GM18951 (cell line): ENCODE results near the gene AIG1.

Experiments
- POLR2A ChIP-seq: IDR thresholded peaks from 4 replicates; pipeline ENCODE4 v1.6.1; 2011; ENCODE audit warnings: mild to moderate bottlenecking; ENCODE audit not compliant: insufficient read length, insufficient read depth; ENCODE audit errors: extremely low read depth
- in situ Hi-C: fragments of 300-500 bp; cut with MboI; formaldehyde crosslinking; loops from one replicate; pipeline ENCODE4 v1.12.0; 2022; ENCODE audit warnings: low sequenced_read_pairs, mixed read lengths, inconsistent platforms; ENCODE audit not compliant: unreplicated experiment

The AIG1 gene

DNA sequence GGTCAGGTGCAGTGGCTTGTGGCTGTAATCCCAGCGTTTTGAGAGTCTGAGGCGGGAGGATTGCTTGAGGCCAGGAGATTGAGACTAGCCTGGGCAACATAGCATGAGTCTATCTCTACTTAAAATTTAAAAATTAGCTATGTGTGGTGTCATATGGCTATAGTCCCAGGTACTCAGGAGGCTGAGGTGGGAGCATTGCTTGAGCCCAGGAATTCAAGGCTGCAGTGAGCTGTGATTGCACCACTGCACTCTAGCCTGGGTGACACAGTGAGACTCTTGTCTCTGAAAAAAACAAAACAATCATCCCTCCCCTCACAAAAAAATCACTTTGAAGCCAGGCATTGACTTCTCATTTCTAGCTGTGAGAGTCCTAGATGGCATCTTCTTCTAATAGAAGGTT is 32.1 kb downstream of the AIG1 start:
- TF ChIP-seq POLR2A: no peak
- in situ Hi-C loops: no loop called here

DNA sequence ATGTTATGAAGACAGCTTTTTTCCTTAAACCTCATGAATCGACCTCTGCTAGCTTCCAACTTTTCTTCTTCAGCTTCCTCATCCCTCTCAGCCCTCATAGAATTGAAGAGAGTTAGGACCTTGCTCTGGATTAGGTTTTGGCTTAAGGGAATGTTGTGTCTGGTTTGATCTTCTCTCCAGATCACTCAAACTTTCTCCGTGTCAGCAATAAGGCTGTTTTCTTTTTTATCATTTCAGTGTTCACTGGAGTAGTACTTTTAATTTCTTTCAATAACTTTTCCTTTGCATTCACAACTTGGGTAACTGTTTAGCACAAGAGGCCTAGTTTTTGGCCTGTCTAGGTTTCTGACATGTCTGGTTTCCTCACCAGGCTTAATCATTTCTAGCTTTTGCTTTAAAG is 32.6 kb downstream of the AIG1 start:
- no peak for TF ChIP-seq POLR2A
- in situ Hi-C loops: no loop called here

DNA sequence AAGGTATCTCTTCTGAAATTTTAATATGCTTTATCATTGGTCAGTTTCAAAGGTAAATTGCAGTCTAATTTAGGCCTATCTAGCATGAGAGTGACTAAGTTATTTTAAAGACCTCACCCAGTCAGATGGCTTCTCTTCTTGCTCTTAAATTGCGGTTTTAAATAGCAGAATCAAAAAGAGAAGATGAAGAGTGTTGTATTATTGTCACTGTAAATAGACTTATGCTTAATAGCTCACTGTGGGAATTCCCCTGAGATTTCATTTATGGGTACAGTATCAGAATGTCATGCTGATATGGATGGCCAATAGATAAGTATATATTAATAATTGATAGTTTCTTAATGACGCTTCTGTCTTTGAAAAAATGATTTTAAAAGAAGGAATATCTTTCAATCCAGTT is 35.7 kb downstream of the AIG1 start:
- in situ Hi-C loops: no loop called here
- TF ChIP-seq POLR2A: no peak

DNA sequence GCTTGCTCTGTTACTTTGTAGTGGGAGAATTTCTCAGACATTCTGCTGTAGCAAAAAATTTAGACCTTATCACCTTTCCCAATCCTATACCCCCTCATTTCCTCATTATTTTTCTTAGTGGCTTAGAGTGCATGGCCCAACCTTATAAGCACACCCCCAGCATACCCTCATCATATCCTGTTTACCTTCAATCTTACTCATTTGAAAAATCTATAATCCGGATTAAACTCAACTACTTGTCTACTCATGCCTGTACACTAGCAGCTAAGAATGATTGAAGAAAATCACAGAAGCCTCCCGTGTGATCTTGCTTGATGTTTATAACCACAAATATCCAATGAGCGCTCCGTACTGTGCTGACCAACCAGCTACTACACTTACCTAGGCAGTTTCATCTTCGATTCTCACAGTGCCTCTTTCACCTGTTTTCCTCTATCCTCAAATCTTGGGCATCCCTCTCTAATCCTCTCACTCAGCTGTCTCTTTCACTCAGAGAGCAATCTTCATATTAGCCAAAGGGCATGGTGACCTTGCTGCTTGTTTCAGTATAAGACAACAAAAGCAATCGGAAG is 36.6 kb downstream of the AIG1 start:
- no peak for TF ChIP-seq POLR2A
- in situ Hi-C loops: no loop called here

DNA sequence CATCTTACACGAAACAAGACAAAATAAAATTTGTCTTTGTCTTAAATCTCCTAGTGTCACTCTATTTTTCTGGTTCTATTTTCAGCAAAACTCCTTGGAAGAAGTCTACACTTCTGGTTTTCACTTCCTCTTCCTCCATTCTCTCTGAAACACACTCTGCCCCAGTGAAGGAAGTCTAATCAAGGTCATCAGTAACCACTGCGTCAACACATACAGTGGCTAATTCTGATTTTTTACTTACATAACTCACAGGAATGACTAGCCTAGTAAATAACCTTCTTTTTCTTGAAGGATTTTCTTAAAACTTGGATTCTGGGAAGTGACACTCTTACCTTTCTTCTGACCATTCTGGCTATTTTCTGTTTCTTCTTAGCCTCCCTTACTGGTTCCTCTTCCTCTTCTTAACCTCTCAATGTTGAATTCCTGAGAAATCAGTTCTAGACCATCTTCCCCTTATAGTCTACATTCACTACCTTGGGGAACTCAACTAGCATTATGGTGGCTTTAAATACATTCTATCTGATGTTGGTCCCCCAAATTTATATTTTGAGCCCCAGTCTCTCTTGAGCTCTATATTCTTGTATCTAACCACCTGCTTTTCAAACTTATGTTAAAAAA is 37.5 kb downstream of the AIG1 start:
- no peak for TF ChIP-seq POLR2A
- in situ Hi-C loops: no loop called here

DNA sequence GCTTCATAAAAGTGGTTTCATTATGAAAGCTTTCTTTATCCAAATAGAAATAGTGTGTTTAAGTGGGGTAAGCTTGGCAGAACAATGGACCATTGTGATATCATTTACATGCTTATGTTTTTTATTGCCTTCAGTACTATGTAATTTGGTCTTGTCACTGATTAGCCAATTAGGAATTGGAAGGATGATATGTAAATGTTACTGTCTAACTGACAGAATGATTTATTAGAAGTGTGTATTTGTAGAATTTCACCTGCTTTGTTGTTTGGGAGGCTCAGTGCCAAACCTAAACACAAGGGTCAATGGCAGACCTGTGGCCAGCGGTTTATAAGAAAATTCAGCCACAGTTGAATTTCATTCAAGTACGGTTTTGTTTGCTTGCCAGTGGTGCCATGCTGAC is 39.0 kb downstream of the AIG1 start:
- TF ChIP-seq POLR2A: no peak
- in situ Hi-C loops: no loop called here

DNA sequence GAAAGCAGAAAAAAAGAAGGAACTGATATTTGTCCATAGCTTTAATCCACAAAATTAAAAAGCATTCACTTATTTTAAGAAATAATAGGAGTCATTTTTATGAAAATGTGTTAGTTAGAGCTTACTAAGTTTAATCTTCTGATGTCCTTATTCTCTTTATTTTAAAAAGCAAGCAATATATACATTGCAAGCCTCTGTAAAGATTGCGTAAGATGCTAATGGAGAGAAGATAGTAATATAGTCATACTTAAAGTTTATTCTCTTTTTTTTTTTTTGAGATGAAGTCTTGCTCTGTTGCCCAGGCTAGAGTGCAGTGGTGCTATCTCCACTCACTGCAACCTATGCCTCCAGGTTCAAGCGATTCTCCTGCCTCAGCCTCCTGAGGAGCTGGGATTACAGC is 39.7 kb downstream of the AIG1 start:
- no peak for TF ChIP-seq POLR2A
- in situ Hi-C loops: no loop called here

DNA sequence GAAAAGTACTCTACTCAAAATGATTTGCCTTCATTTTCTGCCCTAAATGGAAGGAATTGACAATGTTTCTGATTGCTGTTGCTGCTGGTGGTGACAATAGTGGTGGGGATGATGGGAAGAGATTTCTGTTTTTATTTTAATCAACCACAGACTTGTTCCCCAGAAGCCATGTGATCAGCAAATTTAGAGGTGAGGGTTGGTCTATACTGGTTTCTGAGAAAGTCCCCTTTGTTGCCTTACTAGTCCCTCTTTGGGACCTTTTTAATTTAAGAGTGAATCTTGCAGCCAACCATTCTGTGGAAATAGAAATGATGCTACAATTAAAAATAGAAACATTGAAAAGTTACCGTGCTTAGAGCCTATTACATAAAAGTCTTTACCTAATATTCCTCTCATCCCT is 43.2 kb downstream of the AIG1 start:
- in situ Hi-C loops: no loop called here
- no peak for TF ChIP-seq POLR2A

DNA sequence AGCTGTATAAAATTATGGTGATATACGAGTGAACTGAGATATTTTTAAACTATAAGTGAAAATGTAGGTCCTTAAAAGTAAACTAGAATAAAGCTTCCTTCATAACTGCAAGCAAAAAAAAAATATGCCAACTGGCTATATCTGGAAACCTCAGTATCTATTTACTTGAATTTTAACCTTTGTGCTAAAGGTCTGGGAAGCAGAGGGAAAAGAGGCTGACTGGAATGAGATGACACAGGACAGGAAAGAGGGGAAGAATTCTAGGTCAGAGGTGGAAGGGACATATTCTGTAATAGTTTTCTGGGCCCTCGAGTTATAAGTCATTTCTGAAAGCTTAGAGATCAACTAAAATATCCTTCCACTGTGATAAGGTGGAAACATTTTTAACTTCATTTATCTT is 46.8 kb downstream of the AIG1 start:
- in situ Hi-C loops: no loop called here
- TF ChIP-seq POLR2A: no peak

DNA sequence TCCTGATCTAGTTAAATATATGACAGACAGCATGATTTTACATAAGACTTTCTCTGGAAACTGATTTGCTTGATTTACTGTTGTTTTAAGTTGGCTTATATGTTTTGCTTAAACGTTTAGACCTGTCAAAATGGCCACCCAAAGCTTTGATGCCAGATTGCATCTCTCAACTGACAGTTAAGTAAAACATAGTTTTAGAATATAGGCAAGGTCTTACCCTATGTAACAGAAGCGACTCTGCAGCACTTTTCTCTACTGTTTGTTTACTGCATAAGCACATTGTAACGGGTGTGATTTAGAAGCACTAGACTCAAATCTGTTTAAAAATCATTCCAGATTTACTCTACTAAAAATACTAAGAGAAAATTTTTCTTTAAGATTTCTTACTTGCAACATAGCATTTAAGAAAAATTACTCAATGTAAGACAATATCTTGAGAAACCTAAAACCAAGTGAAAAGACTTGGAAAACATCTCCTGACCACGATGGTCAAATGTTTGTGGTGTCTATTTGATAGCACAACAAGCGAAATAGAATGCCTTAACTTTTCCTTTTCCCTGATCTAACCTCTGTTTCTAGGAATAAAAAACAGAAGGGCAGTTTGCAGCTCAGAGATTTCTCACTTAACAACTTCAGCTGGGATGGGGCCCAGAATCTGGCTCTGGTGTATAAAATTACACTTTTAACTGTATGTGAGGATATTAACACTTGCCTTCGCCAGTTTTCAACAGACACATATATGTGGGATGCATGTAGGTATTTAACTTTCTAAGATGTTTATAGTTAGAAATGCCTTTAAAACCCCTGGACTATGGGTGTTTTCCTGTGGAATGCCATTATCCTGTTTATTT is 47.4 kb downstream of the AIG1 start:
- in situ Hi-C loops: no loop called here
- TF ChIP-seq POLR2A: no peak

DNA sequence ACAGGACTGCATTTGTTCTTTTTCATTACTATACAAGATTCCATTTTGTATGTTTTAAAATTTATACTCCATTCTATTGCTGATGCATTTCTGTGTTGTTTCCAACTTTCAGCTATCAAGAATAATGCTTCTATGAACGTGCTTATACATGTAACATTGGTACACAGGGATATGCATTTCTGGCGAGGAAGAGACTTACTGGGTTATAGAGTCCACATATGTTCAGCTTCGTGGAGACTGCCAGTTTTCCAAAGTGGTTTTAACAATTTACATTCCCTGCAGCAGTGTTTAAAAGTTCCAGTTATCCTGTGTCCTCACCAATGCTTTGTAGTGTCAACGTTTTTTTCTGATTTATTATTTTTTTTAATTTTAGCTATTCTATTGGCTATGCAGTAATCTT is 48.5 kb downstream of the AIG1 start:
- in situ Hi-C loops: no loop called here
- TF ChIP-seq POLR2A: no peak

DNA sequence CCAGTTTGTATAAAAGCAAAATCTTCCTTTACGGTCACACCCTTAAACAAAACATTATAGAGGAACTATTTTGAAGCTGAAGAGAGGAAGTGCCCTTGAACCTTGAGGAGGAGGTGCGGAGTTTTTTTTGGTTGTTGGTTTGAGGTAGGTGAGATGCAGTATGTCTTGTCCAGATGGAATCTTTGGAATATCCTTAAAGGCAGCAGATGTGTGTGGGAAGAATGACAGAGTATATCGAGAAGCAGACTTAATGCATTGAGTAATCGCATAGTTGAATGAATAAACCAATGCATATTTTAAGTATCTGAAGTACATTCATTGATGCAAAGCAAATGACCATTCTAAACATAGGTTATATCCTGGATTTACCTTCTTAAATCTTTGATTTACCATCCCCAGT is 49.9 kb downstream of the AIG1 start:
- in situ Hi-C loops: no loop called here

DNA sequence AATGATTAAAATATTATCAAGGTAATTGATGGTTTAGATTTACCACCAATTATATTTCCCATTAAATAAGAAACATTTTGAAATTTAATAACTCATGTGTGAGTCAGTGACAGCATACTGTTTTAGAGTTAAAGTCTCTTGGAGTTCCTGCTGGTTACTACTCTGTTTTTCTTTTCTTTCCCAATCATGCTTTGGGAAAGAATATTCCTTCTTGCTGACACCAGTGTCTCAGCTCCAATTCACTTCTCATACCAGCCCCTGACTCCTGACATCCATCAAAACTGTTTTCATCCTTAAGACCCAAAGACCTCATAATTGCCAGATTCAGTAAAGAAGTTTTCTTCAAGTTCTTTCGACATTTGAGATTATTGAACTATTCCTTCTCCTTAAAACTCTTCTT is 50.3 kb downstream of the AIG1 start:
- in situ Hi-C loops: no loop called here
- no peak for TF ChIP-seq POLR2A

More for the DNA sequence above, 49.9 kb downstream of the AIG1 start:
- TF ChIP-seq POLR2A: no peak

DNA sequence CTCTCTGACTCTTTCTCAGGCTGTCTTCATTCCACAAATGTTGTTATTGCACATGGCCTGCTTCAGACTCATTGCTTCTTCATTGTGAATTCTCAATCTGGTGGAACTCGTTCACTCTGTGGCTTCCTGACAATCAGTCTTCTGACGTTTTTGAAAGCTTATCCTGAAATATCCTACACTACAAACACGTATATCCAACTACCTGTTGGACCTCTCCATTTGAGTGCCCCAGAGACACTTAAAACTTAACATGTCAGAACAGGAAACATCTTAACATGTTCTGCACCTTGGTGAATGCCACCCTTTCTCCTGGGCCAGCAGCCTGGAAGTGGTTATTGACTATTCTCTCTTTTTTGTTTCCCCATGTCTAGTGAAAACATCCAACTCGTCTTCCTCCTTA is 50.8 kb downstream of the AIG1 start:
- in situ Hi-C loops: no loop called here
- TF ChIP-seq POLR2A: no peak

DNA sequence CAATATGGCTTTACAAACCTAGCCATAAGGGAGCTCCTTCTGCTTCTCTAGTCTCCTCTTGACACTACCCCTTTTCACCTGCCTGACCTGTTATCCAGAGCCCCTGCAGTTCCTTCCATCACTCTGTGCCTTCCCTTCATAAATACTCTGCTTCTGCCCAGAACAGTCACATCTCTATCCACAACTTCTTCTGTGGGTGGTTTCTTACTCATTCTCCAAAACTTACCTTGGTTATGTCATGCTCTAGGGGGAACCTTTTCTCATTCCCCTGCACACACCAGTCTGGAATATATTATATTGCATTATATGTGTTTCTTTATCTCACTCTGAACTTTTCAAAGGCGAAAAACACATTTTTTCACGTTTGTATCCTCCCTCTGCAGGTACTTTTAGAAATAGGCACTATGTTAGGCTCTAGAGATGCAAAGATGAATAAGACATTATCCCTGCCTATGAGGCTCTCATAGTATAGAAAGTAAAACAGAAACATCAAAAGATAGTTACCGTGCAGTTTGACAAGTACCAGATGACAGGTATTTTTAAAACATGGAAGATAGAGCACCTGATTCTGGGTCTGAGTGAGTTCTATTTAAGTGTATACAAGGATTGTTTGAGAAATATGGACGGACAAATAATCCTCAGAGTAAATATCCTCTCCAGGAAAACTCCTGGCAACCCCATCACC is 51.5 kb downstream of the AIG1 start:
- no peak for TF ChIP-seq POLR2A
- in situ Hi-C loops: no loop called here
